ENCODE results near the gene TMEM52. TPM values are rescaled to one million over a fixed set of nuclear protein-coding genes. Genes with fewer than 3 reads are reported as not detected.

The TMEM52 gene
- polyA plus RNA-seq, 1 of the 3 experiments (the other 2 are of a cell fraction), result 4.8 TPM

DNA sequence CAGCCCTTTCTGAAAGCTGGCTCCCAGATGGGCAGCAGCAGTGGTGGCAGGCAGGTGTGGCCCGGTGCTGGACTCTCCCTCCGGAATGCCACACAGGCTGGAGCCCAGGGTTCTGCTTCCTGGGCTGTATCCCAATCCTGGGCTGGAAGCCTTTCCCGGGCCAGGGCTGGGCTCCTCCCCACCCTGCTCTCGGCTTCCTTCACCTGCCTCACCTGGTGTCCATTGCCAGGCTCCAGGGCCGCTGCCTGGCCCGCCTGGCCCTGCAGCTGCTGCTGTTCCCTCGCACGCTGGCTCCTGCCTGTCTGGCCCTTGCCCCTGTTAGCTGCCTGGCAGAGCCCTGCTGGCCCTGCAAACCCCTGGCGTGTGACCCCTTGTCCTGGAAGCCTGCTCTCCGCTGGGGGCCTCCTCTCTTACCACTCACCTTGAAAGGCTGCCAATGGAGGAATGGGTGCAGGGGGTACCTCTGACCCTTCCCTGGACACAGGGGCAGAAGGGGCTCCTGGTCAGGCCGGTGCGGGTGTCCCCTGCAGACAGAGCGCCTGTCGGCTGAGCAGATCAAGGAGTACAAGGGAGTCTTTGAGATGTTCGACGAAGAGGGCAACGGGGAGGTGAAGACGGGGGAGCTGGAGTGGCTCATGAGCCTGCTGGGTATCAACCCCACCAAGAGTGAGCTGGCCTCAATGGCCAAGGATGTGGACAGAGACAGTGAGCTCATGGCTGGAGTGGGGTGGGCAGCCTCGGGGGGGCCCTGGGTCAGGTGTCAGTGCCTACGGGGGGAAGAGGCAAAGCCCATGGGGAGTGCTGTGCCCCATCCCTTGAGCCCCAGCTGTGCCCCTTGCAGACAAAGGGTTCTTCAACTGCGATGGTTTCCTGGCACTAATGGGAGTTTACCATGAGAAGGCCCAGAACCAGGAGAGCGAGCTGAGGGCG is 2.9 kb downstream of the TMEM52 start:
- ChIA-PET CTCF (interaction anchor here (1.4 to 3.6 kb wide), 2 partner anchors 44 to 129 kb away, joined by 4 to 13 read pairs; no protein-coding TSS in a partner anchor), POLR2A (no interaction called here)
- Histone ChIP-seq H3K9me3 (no peaks in the 10 kb centered on the region), H4K20me1 (ENCODE audit: insufficient read depth) (no peaks in the 10 kb centered on the region), H3K27ac (ENCODE audit: low read depth in 2 of 2, low read length in 1 of 2) (no peak overlapping the region), H3K4me2 (no peak overlapping the region), H3K9me2 (no peaks in the 10 kb centered on the region), H3K9ac (no peak overlapping the region), H3F3A (replicated peaks; ENCODE audit: insufficient read depth) (no peaks in the 10 kb centered on the region), H2AFZ (ENCODE audit: low read depth) (no peak overlapping the region), H3K27me3 (ENCODE audit: insufficient read depth) (no peaks in the 10 kb centered on the region), H3K79me2 (ENCODE audit: insufficient read depth) (no peaks in the 10 kb centered on the region), H3K4me3 (ENCODE audit: low read depth in 2 of 2, low read length in 1 of 2) (no peak overlapping the region), H3K36me3 (replicated peaks in 1 of 2; ENCODE audit: control insufficient read depth in 1 of 2, insufficient read depth in 2 of 2, low read length in 1 of 2) (no peaks in the 10 kb centered on the region), H3K4me1 (ENCODE audit: control insufficient read depth in 1 of 2, insufficient read depth in 2 of 2, low read depth in 1 of 2, low read length in 1 of 2) (peaks cover 0 to 19% of the 10 kb centered on the region in 2 experiments; a peak in 1 of 4 replicates)
- DNase-seq, result no peak
- no peak for TF ChIP-seq ELF1 (IDR thresholded peaks at IDR 0.05)
- no peak for TF ChIP-seq SMC3 (IDR thresholded peaks at IDR 0.05; ENCODE audit: low read depth, low read length)
- no peak for TF ChIP-seq GABPA (IDR thresholded peaks at IDR 0.05; ENCODE audit: low read depth)
- no peak for TF ChIP-seq CHD2 (IDR thresholded peaks at IDR 0.05; ENCODE audit: low read length, partially characterized antibody)
- TF ChIP-seq SIN3A (IDR thresholded peaks at IDR 0.05; ENCODE audit: borderline replicate concordance, low read depth, low read length), result no peak
- TF ChIP-seq FOXJ3 (CRISPR knock-in tag; IDR thresholded peaks at IDR 0.05), result no peak
- TF ChIP-seq, protein P1, sequence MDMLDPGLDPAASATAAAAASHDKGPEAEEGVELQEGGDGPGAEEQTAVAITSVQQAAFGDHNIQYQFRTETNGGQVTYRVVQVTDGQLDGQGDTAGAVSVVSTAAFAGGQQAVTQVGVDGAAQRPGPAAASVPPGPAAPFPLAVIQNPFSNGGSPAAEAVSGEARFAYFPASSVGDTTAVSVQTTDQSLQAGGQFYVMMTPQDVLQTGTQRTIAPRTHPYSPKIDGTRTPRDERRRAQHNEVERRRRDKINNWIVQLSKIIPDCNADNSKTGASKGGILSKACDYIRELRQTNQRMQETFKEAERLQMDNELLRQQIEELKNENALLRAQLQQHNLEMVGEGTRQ (IDR thresholded peaks at IDR 0.05; ENCODE audit: borderline replicate concordance, low read depth, low read length), result no peak
- TF ChIP-seq JUND (IDR thresholded peaks at IDR 0.05), result no peak
- WGBS (ENCODE audit: low lambda C conversion rate), result 90% methylated on average over 18 of the region's 23 CpGs

- DNase-seq, result no peak
- no peak within 1 kb of the TSS for H3K4me3 ChIP-seq (ENCODE audit: low read depth in 2 of 2, low read length in 1 of 2)
- TF ChIP-seq RCOR1 (IDR thresholded peaks at IDR 0.05; ENCODE audit: low read length) (no peak), RFX5 (IDR thresholded peaks at IDR 0.05; ENCODE audit: low read length) (no peak), USF1 (IDR thresholded peaks at IDR 0.05; ENCODE audit: borderline replicate concordance, low read depth) (no peak), EP300 (IDR thresholded peaks at IDR 0.05; ENCODE audit: borderline replicate concordance in 1 of 2, low read depth in 1 of 2, low read length in 1 of 2) (no peak), RAD21 (IDR thresholded peaks at IDR 0.05; ENCODE audit: low read length) (no peak), SIN3A (IDR thresholded peaks at IDR 0.05; ENCODE audit: borderline replicate concordance, low read depth, low read length) (no peak), TAF1 (IDR thresholded peaks at IDR 0.05; ENCODE audit: borderline replicate concordance, low read depth, low read length) (no peak), EZH2phosphoT487 (IDR thresholded peaks at IDR 0.05; ENCODE audit: borderline replicate concordance, low read depth) (no peak)
- TF ChIP-seq, protein P2, sequence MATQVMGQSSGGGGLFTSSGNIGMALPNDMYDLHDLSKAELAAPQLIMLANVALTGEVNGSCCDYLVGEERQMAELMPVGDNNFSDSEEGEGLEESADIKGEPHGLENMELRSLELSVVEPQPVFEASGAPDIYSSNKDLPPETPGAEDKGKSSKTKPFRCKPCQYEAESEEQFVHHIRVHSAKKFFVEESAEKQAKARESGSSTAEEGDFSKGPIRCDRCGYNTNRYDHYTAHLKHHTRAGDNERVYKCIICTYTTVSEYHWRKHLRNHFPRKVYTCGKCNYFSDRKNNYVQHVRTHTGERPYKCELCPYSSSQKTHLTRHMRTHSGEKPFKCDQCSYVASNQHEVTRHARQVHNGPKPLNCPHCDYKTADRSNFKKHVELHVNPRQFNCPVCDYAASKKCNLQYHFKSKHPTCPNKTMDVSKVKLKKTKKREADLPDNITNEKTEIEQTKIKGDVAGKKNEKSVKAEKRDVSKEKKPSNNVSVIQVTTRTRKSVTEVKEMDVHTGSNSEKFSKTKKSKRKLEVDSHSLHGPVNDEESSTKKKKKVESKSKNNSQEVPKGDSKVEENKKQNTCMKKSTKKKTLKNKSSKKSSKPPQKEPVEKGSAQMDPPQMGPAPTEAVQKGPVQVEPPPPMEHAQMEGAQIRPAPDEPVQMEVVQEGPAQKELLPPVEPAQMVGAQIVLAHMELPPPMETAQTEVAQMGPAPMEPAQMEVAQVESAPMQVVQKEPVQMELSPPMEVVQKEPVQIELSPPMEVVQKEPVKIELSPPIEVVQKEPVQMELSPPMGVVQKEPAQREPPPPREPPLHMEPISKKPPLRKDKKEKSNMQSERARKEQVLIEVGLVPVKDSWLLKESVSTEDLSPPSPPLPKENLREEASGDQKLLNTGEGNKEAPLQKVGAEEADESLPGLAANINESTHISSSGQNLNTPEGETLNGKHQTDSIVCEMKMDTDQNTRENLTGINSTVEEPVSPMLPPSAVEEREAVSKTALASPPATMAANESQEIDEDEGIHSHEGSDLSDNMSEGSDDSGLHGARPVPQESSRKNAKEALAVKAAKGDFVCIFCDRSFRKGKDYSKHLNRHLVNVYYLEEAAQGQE (IDR thresholded peaks at IDR 0.05; ENCODE audit: low read depth, low read length), result no peak
- TF ChIP-seq, protein P3, sequence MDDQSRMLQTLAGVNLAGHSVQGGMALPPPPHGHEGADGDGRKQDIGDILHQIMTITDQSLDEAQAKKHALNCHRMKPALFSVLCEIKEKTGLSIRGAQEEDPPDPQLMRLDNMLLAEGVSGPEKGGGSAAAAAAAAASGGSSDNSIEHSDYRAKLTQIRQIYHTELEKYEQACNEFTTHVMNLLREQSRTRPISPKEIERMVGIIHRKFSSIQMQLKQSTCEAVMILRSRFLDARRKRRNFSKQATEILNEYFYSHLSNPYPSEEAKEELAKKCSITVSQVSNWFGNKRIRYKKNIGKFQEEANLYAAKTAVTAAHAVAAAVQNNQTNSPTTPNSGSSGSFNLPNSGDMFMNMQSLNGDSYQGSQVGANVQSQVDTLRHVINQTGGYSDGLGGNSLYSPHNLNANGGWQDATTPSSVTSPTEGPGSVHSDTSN (IDR thresholded peaks at IDR 0.05), result no peak
- H3K4me1 ChIP-seq (ENCODE audit: control insufficient read depth in 1 of 2, insufficient read depth in 2 of 2, low read depth in 1 of 2, low read length in 1 of 2), result peaks cover 0 to 19% of the 10 kb centered on the region in 2 experiments; a peak in 1 of 4 replicates
- no peaks in the 10 kb centered on the region for H3K27me3 ChIP-seq (ENCODE audit: insufficient read depth)
- no peaks in the 10 kb centered on the region for H4K20me1 ChIP-seq (ENCODE audit: insufficient read depth)
- WGBS (ENCODE audit: low lambda C conversion rate), result 80% methylated on average over 10 of the region's 15 CpGs
- no peak within 1 kb of the TSS for H3K4me2 ChIP-seq
- no peak within 1 kb of the TSS for H3K27ac ChIP-seq (ENCODE audit: low read depth in 2 of 2, low read length in 1 of 2)
- ChIA-PET CTCF (interaction anchor here (0.9 to 3.6 kb wide), 4 partner anchors 9 to 130 kb away, joined by 3 to 13 read pairs (median 4); no protein-coding TSS in a partner anchor), POLR2A (interaction anchor here (0.6 kb wide), 1 partner anchor 9 kb away, joined by 3 read pairs; no protein-coding TSS in a partner anchor)
- H3K9me2 ChIP-seq, result no peaks in the 10 kb centered on the region
- no peaks in the 10 kb centered on the region for H3K9me3 ChIP-seq
- H3K9ac ChIP-seq, result no peak within 1 kb of the TSS
- no peaks in the 10 kb centered on the region for H3K79me2 ChIP-seq (ENCODE audit: insufficient read depth)
- H3F3A ChIP-seq (replicated peaks; ENCODE audit: insufficient read depth), result peaks cover 4% of the 10 kb centered on the region
- H2AFZ ChIP-seq (ENCODE audit: low read depth), result no peak within 1 kb of the TSS
- no peaks in the 10 kb centered on the region for H3K36me3 ChIP-seq (replicated peaks in 1 of 2; ENCODE audit: control insufficient read depth in 1 of 2, insufficient read depth in 2 of 2, low read length in 1 of 2)
Measured at GRCh38 chr1:1914971-1915692, 3.9 kb downstream of the TMEM52 start, which contains the start of gene CALML6. CALML6 (plus strand) TSS chr1:1915260; CDS start chr1:1915281, 21 bp downstream.

Data from SK-N-SH (cell line).